ENCODE results near the gene KIF12.
A peak's percentile ranks its signal among the peaks of the same experiment; 100 is the strongest.

The KIF12 gene

DNA sequence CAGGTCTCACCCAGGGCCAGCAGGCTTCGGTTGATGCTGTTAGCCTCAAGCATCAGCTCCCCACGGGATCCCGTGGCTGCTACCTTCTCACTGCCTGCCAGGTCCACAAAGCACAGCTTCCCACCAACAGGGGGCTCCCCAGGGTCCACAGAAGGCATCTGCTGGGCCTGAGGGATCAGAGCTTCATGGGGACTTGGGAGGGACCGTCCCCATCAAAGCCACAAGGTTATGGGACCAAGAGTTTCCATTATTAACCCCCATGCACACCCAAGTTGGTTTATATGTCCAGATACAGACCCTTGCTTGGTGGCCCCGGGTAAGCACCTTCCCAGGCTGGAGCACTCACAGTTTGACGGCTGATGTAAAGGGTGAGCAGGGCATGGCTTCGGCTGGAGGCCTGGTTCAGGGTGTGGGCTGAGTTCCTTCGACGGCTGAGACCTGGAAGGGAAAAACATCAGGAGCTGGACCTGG is 3.0 kb downstream of the KIF12 start:
- TF ChIP-seq, protein P1, sequence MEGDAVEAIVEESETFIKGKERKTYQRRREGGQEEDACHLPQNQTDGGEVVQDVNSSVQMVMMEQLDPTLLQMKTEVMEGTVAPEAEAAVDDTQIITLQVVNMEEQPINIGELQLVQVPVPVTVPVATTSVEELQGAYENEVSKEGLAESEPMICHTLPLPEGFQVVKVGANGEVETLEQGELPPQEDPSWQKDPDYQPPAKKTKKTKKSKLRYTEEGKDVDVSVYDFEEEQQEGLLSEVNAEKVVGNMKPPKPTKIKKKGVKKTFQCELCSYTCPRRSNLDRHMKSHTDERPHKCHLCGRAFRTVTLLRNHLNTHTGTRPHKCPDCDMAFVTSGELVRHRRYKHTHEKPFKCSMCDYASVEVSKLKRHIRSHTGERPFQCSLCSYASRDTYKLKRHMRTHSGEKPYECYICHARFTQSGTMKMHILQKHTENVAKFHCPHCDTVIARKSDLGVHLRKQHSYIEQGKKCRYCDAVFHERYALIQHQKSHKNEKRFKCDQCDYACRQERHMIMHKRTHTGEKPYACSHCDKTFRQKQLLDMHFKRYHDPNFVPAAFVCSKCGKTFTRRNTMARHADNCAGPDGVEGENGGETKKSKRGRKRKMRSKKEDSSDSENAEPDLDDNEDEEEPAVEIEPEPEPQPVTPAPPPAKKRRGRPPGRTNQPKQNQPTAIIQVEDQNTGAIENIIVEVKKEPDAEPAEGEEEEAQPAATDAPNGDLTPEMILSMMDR (conservative IDR thresholded peaks at IDR 0.05; ENCODE audit: low read depth, low read length): peak; percentile 41
- DNase-seq (ENCODE audit: low read depth): no peak
- no peak overlapping the region for H3K4me3 ChIP-seq (ENCODE audit: low read depth, low read length)

DNA sequence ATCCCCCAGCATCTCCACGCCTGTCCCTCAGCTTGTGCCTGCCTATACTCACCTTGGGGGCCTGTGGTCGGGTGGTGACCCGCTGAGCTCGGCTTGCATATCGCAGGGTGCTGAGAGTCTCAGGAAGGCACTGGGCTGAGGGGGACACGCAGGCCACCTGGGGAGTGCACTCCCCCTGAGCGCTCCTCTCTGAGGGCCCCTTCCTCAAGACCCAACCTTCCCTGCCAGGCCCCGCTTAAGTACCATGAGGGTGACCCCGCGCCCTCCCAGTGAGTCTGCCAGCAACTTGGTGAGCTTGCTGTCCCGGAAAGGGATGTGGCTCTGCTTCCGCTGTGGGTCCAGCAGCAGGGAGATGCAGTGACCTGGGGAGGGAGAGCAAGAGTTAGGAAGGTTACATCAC is 4.1 kb downstream of the KIF12 start:
- TF ChIP-seq, protein P1 (conservative IDR thresholded peaks at IDR 0.05; ENCODE audit: low read depth, low read length): no peak

DNA sequence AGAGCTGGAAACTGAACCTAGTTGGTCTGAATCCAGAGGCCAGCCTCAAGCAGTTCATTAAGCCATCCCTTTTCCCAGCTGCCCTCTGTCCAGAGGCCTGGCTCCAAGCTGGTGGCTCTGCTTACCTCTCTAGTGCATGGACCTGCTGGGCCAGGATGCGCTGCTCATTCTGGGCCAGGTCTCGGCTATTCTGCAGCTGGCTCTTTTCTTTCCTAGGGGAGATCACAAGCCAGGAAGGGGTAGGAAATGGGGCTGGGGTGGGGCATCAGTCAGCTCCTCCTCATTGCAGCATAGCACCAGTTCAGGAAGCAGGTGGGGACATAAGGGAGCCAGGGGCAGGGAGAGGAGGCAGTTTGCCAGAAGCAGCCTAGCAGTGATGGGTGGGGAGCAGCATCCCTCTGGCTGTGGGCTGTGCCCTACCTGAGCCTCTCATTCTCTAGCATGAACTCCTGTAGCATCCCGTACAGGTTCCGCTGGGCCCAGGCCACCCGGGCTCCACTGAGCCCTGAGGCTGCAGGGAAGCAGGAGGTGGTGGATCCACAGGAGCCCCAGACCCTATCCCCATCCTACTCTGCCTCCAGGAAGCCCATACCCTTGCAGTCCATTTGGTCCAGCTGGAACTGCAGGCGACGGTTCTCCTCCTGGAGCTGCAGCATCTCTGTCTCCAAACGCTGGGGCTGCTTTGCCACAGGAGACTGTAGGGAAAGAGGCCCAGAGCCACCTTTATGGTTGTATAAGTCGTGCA is 5.2 kb downstream of the KIF12 start:
- no peak overlapping the region for H3K4me3 ChIP-seq (ENCODE audit: low read depth, low read length)
- TF ChIP-seq, protein P1 (conservative IDR thresholded peaks at IDR 0.05; ENCODE audit: low read depth, low read length): no peak
- no peak for DNase-seq (ENCODE audit: low read depth)

More for the DNA sequence above, 4.1 kb downstream of the KIF12 start:
- DNase-seq (ENCODE audit: low read depth): no peak
- no peak overlapping the region for H3K4me3 ChIP-seq (ENCODE audit: low read depth, low read length)

- no peak for DNase-seq (ENCODE audit: low read depth)
- no peak overlapping the region for H3K4me3 ChIP-seq (ENCODE audit: low read depth, low read length)
- TF ChIP-seq, protein P1 (conservative IDR thresholded peaks at IDR 0.05; ENCODE audit: low read depth, low read length): no peak
Observed at GRCh38 chr9:114093031-114093471, 6.0 kb downstream of the KIF12 start.

DNA sequence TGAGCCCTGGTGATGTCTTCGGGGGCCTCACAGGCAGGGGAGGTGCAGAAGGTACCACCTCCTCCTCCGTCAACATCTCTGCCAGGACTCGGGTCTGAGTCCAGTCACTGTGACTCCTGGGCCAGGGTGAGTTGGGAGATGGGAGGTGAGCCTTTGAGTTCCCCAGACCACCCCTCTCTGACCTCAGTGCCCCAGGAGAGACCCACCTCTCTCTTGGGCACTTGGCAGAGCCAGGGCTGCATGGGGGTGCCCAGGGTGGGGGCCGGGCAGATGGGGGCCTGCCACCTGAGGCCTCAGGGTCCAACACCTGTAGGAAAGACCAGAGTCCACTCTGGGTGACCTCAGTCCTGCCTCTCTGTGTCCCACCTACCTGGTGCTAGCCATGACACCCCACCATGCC is 6.8 kb downstream of the KIF12 start:
- DNase-seq (ENCODE audit: low read depth): no peak
- TF ChIP-seq, protein P1 (conservative IDR thresholded peaks at IDR 0.05; ENCODE audit: low read depth, low read length): no peak
- no peak overlapping the region for H3K4me3 ChIP-seq (ENCODE audit: low read depth, low read length)

DNA sequence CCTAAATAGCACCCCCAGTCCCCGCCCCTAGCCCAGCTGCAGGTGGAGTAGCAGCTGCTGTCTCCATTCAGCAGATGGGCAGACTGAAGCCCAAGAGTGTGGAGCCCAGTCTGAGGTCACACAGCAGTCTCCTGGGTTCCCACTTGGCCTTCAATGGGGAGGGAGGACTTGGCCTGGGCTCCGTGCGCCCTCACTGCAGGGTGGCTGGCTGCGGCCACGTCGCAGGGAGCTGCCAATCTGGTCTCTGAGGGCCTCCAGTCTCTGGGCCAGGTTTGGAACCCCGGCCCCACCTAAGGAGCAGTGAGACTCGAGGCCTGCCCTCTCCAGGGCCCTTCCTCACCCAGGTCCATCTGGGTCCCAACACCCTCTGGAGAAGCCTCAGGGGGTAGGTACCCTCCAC is 7.4 kb downstream of the KIF12 start:
- no peak overlapping the region for H3K4me3 ChIP-seq (ENCODE audit: low read depth, low read length)
- no peak for DNase-seq (ENCODE audit: low read depth)
- TF ChIP-seq, protein P1 (conservative IDR thresholded peaks at IDR 0.05; ENCODE audit: low read depth, low read length): no peak

- DNase-seq (ENCODE audit: low read depth): no peak
- TF ChIP-seq, protein P1 (conservative IDR thresholded peaks at IDR 0.05; ENCODE audit: low read depth, low read length): no peak
- no peak overlapping the region for H3K4me3 ChIP-seq (ENCODE audit: low read depth, low read length)
Observed at GRCh38 chr9:114090798-114091197, 8.3 kb downstream of the KIF12 start.

Data from choroid plexus epithelial cell (primary cell).